Dendritic cell treated with granulocyte-macrophage colony-stimulating factor and Interleukin-4, amounts not matched to agents 40 ng/mL and 50 ng/mL, for 4 days (primary cell): ENCODE results near the gene OXCT2.
A peak's percentile ranks its signal among the peaks of the same experiment; 100 is the strongest.
"Not testable (repeated sequence)": the region's sequence is repeated elsewhere in the genome, so short reads cannot be mapped to it uniquely, and the experiment has no call there.

Experiments
- H3K27ac Mint-ChIP-seq: one replicate; pipeline ENCODE4 v1.8.0; 2022; ENCODE audit warnings: mild to moderate bottlenecking, mixed read lengths
- H3K27me3 Mint-ChIP-seq: one replicate; pipeline ENCODE4 v1.8.0; 2022; ENCODE audit warnings: mild to moderate bottlenecking, mixed read lengths
- H3K36me3 Mint-ChIP-seq: one replicate; pipeline ENCODE4 v1.8.0; 2022; ENCODE audit warnings: low read depth, mixed read lengths
- H3K4me1 Mint-ChIP-seq: one replicate; pipeline ENCODE4 v1.8.0; 2022; ENCODE audit warnings: low read depth, mixed read lengths
- H3K4me3 Mint-ChIP-seq: one replicate; pipeline ENCODE4 v1.8.0; 2022; ENCODE audit warnings: mild to moderate bottlenecking, moderate library complexity, mixed read lengths
- H3K9me3 Mint-ChIP-seq: one replicate; pipeline ENCODE4 v1.8.0; 2022; ENCODE audit warnings: mixed read lengths
- intact Hi-C: fragments of 100-400 bp; cut with micrococcal nuclease; formaldehyde crosslinking; loops from one replicate; pipeline ENCODE4 v1.15.0; 2022

OXCT2 gene

DNA sequence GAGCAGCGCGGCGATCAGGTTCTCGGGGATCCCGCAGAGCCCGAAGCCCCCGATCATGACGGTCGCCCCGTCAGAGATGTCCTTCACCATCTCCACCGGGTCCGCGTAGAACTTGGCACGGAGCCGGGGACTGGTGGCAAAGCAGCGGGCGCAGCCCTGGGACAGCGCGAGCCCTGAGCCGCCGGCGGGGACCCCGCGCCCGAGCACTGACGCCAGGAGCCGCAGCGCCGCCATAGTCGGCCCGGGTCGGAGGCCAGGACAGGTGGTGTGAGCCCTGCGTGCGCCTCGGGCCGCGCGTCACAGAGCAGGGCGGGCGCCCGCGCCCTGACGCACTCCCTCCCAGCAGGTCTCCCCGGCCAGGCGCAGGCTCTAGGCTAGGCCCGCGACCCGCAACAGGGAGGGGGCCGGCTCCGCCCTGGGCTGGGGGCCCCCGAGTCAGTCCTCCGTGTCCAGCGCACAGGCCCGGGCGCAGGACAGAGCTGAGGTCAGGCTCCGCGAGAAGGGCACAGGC lies at the start of gene OXCT2:
OXCT2 (minus strand) TSS at position 327 of the 511 bp plus-strand sequence; CDS start at position 234, 93 bp downstream.
- Mint-ChIP-seq H3K27me3 (peaks cover 11% of the 10 kb centered on the region), H3K4me3 (peak within 1 kb of the TSS; percentile 69)
- H3K27ac Mint-ChIP-seq, intact Hi-C loops, H3K4me1 Mint-ChIP-seq, H3K9me3 Mint-ChIP-seq, H3K36me3 Mint-ChIP-seq: not testable (repeated sequence)

- no peaks in the 10 kb centered on the region for H3K27me3 Mint-ChIP-seq
- peaks cover 40% of the 10 kb centered on the region for H3K4me1 Mint-ChIP-seq
- intact Hi-C loops = loop anchor here (5.0 kb wide), 1 partner anchor 98 kb away; no protein-coding TSS in a partner anchor
- no peak overlapping the region for H3K27ac Mint-ChIP-seq
- no peaks in the 10 kb centered on the region for H3K36me3 Mint-ChIP-seq
- no peak overlapping the region for H3K4me3 Mint-ChIP-seq
- no peaks in the 10 kb centered on the region for H3K9me3 Mint-ChIP-seq
Measured at GRCh38 chr1:39819091-39819812, 48.1 kb upstream of the OXCT2 start.

DNA sequence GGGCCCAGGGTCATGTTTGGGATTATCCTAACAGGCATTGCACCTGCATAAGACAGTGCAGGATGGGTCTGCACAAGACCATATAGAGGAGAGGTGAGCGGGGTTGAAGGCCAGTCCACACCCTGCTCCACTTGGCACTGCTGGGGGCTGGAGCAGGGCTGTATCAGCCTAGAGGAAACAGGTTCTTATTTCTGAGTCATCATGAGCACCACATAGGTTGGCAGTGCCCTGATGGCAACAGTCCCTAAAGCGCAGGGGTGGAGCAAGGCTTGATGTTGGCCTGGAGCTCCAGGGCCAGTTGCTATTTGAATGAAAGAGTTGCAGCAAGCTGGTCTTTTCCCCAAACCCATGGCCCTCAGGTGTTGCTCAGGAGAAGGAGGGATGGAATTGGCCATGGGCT lies 47.3 kb upstream of the OXCT2 start:
- H3K27me3 Mint-ChIP-seq = no peaks in the 10 kb centered on the region
- no peak overlapping the region for H3K4me3 Mint-ChIP-seq
- no peaks in the 10 kb centered on the region for H3K36me3 Mint-ChIP-seq
- no peaks in the 10 kb centered on the region for H3K9me3 Mint-ChIP-seq
- H3K27ac Mint-ChIP-seq = no peak overlapping the region
- peaks cover 33% of the 10 kb centered on the region for H3K4me1 Mint-ChIP-seq
- intact Hi-C loops = loop anchor here (5.0 kb wide), 1 partner anchor 99 kb away; no protein-coding TSS in a partner anchor

- H3K27me3 Mint-ChIP-seq, H3K9me3 Mint-ChIP-seq, H3K36me3 Mint-ChIP-seq: not testable (repeated sequence)
- H3K4me3 Mint-ChIP-seq = peak overlapping the region; percentile 57
- peaks cover 29% of the 10 kb centered on the region for H3K4me1 Mint-ChIP-seq
- H3K27ac Mint-ChIP-seq = peak overlapping the region; percentile 75
- intact Hi-C loops = loop anchor here (2.0 to 5.0 kb wide), 2 partner anchors 85 to 100 kb away; no protein-coding TSS in a partner anchor
Measured at GRCh38 chr1:39817091-39817932, 46.2 kb upstream of the OXCT2 start.

DNA sequence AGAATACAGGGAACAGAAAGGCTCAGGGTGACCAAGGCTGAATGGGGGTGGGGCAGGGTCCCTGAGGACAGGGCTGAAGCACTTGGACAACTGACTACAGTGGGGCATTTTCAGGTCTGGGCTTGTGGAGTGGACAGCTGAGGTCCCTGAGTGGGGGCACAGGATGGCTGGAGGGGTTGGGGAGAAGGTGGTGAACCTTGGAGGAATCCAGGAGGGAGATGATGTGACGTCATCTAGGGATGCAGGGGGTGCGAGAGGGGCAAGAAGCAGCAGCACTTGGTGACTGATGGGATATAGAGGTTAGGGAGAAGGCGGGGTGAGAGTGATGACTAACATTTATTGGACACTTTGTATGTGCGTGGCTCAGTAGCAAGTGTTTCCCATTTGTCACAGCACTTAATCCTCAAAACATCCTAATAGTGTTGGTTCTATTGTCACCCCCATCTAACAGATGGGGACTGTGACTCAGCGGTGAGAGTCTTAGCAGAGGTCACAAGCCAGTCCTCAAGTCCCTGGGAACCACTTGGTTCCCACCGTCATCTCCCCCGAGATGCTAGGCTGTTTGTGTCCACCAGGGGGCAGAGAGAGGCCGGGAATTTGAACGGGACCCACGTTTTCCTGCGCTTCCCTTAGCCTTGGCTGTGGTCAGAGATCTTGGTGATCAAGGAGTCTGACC lies 45.4 kb upstream of the OXCT2 start:
- peaks cover 29% of the 10 kb centered on the region for H3K4me1 Mint-ChIP-seq
- H3K27ac Mint-ChIP-seq = peak overlapping the region; percentile 75
- no peaks in the 10 kb centered on the region for H3K9me3 Mint-ChIP-seq
- intact Hi-C loops = loop anchor here (1.0 to 5.0 kb wide), 3 partner anchors 86 to 157 kb away; no protein-coding TSS in a partner anchor
- peak overlapping the region; percentile 57 for H3K4me3 Mint-ChIP-seq
- no peaks in the 10 kb centered on the region for H3K27me3 Mint-ChIP-seq
- no peaks in the 10 kb centered on the region for H3K36me3 Mint-ChIP-seq

- Mint-ChIP-seq H3K4me1 (peaks cover 24% of the 10 kb centered on the region), H3K36me3 (peaks cover 5% of the 10 kb centered on the region), H3K4me3 (no peak overlapping the region), H3K27me3 (no peaks in the 10 kb centered on the region), H3K9me3 (no peaks in the 10 kb centered on the region), H3K27ac (no peak overlapping the region)
- intact Hi-C loops = no loop called here
Measured at GRCh38 chr1:39812913-39813312, 41.8 kb upstream of the OXCT2 start.

- Mint-ChIP-seq H3K36me3 (peaks cover 17% of the 10 kb centered on the region), H3K4me1 (peaks cover 3% of the 10 kb centered on the region), H3K4me3 (no peak overlapping the region), H3K27me3 (no peaks in the 10 kb centered on the region), H3K27ac (no peak overlapping the region), H3K9me3 (peaks cover 8% of the 10 kb centered on the region)
- intact Hi-C loops = no loop called here
Measured at GRCh38 chr1:39808784-39809517, 37.8 kb upstream of the OXCT2 start.

DNA sequence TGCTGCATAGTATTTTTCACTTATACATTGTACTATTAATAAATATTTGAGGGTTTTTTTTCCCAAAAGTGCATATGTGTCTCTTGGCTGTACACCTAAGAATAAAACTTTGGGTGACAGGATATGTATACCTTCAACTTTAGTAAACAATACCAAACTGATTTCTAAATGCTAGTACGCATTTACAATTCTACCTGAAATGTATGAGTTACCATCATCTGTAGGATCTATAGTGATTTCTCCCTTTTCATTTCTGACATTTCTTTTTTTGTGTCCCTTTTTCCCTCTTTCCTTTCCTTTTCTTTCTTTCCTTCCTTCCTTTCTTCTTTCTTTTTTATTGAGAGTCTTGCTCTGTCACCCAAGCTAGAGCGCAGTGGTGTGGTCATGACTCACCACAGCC lies 34.2 kb upstream of the OXCT2 start:
- peaks cover 17% of the 10 kb centered on the region for H3K36me3 Mint-ChIP-seq
- H3K4me1 Mint-ChIP-seq = peaks cover 24% of the 10 kb centered on the region
- intact Hi-C loops = no loop called here
- peaks cover 8% of the 10 kb centered on the region for H3K9me3 Mint-ChIP-seq
- no peaks in the 10 kb centered on the region for H3K27me3 Mint-ChIP-seq
- H3K27ac Mint-ChIP-seq = no peak overlapping the region
- no peak overlapping the region for H3K4me3 Mint-ChIP-seq

DNA sequence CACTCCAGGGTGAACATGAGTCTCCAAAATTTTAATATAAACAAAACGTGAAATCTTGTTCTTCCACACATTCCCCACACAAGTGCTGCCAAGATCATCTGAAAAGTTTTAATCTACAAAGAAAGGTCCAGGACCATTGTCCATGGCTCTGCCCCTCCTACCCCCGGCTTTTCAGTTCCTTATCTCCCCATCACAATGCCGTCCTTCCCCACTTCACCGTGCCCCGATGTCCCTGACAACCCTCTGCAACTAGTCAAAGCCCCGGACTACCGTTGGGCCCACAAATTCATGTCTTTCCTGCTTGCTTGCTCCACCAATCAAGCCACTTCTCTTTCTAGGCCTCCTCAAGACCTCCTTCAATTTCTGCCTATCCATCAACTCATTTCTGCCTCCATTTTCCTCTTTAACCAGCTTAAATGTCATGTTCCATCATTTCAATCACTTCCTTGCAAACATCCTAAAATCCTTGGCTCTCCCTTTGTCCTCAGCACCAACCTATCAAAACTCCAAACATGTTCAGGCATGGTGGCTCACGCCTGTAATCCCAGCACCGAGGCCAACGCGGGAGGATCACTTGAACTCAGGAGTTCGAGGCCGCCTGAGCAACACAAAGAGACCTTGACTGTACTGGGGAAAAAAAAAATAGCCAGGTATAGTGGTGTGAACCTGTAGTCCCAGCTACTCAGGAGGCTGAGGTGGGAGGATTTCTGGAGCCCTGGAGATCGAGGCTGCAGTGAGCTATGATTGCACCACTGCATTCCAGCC lies 31.5 kb upstream of the OXCT2 start:
- Mint-ChIP-seq H3K36me3 (peaks cover 10% of the 10 kb centered on the region), H3K9me3 (peaks cover 8% of the 10 kb centered on the region), H3K27me3 (no peaks in the 10 kb centered on the region), H3K27ac (no peak overlapping the region), H3K4me3 (no peak overlapping the region), H3K4me1 (peaks cover 41% of the 10 kb centered on the region)
- intact Hi-C loops = no loop called here

DNA sequence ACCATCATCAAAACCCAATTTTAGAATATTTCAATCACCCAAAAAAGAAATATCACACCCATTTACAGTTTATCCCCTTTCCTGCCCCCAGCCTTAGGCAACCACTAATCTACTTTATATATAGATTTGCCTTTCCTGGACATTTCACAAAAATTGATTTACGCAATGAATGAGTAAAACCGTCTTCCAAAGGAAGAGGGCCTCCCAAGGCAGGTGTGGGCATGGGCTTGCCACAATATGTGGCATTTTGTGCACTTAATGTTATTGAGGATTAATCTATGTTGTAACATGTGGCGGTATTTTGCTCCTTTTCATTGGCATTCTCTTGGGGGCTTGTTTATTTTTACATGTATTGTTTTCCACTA lies 29.3 kb upstream of the OXCT2 start:
- H3K27ac Mint-ChIP-seq = no peak overlapping the region
- intact Hi-C loops = no loop called here

GRCh38 chr1:39799770-39800470 lies 28.8 kb upstream of the OXCT2 start:
- Mint-ChIP-seq H3K27ac (peak overlapping the region; percentile 90), H3K36me3 (no peaks in the 10 kb centered on the region), H3K27me3 (no peaks in the 10 kb centered on the region), H3K4me3 (peak overlapping the region; percentile 71), H3K4me1 (peaks cover 41% of the 10 kb centered on the region), H3K9me3 (no peaks in the 10 kb centered on the region)
- intact Hi-C loops = no loop called here

More for the DNA sequence above, 29.3 kb upstream of the OXCT2 start:
- H3K4me1 Mint-ChIP-seq = peaks cover 41% of the 10 kb centered on the region
- peaks cover 3% of the 10 kb centered on the region for H3K9me3 Mint-ChIP-seq
- no peak overlapping the region for H3K4me3 Mint-ChIP-seq
- H3K36me3 Mint-ChIP-seq = peaks cover 3% of the 10 kb centered on the region
- H3K27me3 Mint-ChIP-seq = no peaks in the 10 kb centered on the region
